HG02678 (cell line): ENCODE data around the gene CIITA.
A peak's percentile ranks its signal among the peaks of the same experiment; 100 is the strongest.

Experiments
- ATAC-seq: cut with Tn5 transposase; IDR thresholded peaks from one replicate; pipeline ENCODE4 v1.9.1; 2021; ENCODE audit warnings: mild to moderate bottlenecking, moderate library complexity; ENCODE audit not compliant: unreplicated experiment

The CIITA gene

DNA sequence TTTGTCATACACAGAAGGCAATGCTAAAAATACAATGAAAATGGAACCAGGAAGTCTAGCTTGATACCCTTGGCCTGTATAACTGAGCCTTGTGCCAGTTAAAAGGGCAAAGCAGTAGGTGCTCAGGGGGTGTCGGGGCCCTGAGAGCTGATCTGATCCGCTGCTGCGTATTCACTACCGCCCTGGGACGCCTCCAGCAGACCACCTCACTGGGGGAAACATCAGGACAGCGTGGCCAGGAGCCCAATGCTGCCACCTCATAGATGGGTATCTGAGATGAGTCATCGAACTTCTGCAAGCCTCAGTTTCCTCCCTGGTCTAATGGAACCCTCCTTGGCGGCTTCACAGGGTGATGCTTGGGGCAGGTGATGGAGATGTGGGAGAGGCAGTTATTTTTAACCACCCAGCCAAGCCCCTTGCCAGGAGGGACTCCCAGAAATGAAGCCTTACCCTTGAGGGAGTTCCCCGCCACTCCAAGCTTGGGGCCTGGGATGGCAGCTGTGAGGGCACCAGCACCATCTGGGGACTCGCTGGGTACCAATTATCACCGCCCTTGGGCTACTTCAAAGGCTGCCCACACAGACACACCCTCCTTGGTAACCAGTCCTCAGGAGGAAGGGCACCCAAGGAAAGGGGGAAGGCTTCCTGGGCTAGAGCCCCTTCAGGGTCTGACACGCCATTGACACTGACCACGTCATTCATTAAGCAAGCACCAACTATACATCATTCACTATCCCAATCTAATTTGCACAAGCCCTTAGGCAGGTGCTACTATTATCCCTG, 57.5 kb downstream of the CIITA start:
- no peak for ATAC-seq

DNA sequence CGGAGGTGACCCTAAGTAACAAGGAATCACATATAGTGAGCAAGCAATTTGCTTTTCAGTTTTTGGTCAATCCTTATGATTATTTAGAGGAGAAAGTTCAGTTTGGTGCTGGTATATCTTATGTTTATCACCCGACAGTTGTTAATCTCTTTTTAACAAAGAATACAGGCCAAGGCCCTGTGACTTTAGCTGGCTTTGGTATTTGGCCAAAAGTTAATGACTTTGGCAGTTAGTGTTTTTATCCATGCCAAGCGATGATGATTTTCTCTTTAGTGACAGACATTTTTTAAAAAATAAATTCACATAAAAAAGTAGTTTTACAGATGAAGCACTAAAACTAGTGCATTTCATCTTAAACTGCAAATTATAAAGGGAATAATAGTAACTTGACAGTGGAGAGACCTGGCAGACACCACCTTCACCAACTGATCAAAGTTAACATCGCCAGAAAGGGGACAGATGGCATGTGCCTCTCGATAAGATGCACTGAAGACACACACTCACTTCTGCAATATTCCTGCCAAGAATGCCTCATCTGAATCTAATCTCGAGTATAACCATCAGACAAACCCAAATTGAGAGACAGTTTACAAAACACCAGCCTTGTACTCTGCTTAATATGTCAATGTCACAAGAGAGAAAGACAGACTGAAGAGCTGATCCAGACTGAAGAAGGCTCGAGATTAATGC, 58.4 kb downstream of the CIITA start:
- no peak for ATAC-seq

DNA sequence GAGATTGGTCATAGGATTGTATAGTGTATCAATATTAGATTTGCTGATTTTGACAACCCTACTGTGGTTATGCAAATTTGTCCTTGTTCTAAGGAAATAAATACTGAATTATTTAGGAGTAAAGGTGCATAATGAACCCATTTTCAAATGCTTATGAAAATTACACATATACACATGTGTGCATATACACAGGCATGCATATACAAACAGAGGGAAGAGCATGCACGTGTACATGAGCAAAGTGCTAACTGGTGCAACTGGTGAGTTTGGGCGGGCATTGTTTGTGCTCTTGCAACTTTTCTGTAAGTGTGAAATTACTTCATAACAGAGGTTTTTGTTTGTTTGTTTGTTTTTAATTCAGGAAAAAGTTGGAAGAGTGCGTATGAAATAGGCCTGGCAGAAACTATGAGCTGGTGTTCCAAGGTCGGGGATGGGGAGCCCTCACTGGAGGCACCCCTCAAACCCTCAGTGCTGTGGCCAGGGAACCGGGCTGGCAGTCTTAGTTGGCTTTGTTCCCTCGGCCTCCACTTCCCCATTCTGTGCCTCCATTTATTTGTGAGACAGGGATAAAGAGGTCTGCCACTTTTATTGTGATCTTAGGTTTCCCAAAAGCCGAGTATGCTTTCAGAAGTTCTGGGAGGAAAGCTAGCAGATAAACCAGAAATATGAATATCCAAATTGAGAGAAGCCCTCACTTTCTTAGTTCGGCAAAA, 59.4 kb downstream of the CIITA start:
- ATAC-seq = no peak

DNA sequence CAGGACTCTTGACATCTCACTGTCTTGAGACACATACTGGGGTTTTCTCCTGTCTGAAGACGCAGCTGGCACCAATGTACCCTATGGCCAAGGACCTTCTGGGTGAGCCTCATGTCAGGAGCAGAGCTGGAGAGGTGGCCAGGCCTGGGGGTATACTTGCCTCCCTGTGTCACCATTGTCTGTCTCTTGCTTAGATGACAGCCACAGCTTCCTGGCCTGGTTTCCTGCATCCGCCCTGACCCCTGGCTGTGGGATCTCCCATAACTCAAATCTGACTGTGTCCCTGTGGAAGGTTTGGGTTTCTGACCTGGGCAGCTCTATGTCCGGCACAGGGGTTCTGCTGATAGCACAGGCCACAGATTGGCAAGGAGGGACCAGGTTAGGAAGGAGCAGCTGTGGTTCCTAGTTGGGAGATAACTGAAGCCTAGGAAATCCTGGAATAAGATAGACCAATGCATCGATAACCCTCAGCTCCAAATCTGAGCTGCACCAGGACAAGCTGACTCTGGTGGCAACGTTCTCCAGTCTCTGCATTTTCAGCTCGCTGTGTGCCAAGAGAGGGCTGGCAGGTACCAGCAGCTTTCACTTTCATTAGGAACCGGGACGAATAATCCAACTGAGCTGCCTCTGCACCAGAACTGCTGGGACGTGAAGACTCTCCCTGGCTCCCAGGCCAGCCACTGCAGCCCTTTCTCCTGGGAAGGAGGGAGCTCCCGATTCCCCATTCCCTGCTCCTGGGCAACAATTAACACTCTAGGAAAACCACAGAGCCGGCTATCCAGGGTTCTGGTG, 60.3 kb downstream of the CIITA start:
- no peak for ATAC-seq

DNA sequence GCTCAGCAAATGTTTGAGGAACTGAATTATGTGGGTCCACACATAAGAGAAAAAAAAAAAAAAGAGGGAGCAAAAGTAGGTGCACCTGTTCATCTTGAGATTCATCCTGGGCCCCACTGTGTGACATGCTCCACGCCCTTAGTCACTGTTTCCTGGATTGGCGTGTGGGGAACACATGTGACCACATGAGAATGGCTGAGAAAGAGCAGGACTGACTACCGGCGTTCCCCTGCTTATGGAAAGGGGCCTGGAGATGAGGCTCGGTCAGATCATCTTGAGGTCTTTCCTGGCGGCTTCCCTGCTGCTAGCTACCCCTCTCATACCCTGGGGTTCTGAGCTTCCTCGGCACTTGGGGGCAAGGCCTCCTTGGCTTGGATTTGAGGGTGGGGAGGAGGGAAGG, 61.3 kb downstream of the CIITA start:
- no peak for ATAC-seq

DNA sequence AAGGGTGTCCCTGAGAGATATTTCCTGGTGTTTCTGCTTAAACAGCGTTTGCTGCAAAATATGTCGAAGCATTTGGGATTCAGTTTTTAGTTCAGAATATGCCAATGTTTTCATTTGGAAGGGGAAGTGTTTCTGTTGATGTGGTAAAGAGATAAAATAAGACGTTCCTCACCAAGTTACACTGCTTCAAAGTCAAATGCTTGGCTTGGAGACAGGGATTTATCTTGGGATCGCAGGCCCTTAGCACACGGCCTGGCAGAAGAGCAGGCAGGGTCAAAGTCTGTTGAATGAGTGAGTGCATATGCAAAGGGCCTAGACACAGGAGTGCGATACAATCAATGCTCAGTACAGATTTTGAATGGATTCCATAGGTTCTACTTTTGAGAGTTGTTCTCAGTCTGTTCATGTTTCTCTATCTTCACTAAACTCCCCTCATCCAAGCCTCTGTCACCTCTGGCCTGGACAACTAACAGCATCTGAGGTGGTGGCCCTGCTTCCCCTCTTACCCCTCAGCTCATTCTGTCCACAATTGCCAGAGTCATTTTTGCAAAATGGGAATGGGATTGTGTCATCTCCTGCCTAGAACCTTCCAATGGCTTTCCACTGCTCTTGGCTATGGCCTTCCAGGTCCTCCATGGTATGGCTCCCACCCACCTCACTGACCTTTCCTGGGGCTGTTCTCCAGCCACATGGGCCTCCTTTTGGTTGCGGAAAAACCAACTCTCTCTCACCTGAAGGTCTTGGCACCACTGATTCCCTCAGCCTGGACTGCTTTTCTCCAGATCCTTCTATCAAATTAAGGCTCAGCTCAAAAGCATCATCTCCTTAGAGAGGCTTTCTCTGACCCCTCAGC, 62.0 kb downstream of the CIITA start:
- no peak for ATAC-seq

DNA sequence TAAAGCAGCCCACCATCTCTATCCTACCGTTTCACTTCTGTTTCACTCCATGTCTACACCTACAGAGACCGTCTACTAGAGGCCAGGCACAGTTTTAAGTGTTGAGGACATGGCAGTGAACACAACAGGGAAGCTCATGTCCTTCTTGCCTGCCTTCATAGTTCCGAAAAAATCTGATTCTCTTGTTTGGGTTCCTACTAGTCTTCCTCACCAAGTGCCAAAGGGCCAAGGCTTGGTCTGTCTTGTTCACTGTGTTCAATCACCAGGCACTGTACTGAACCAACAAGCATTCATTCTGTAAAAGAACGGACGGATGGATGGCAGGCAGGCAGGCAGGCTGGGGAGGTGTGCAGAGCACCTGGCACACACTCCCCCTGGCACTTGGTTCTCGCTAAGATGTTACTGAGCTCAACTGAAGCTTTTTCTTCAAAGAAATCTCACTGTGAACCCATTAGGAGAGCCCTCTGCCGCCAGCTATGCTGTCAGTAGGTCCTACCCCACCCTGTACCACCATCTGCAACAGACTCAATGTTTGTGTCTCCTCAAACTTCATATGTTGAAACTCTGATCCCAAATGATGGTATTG, 62.7 kb downstream of the CIITA start:
- ATAC-seq = no peak

DNA sequence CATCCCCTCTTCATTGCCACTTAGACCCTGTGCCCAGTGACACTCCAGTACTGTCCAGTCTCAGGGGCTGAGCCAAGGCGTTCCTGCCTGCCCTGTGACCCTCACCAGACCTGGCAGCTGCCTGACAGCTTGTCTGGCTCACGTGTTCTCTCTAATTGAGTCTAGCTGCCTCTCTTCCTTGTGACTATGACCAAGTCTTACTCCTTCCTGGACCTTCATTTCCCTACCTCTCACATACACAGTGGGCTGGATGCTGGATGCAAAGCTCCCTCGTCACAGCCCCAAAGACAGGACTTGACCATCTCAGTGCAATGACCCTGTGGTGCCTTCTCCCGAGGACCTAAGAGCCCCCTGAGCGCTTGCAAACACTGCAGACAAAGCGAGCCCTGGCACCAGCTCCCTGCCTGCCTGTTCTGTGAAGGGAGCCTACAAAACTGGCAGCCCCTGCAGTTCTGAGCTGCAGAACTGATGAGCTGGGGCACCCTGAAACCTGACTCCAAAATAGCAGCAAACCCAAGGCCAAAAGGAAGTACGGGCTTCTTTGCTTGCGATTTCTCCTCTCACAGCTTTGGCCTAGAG, 63.6 kb downstream of the CIITA start:
- no peak for ATAC-seq

DNA sequence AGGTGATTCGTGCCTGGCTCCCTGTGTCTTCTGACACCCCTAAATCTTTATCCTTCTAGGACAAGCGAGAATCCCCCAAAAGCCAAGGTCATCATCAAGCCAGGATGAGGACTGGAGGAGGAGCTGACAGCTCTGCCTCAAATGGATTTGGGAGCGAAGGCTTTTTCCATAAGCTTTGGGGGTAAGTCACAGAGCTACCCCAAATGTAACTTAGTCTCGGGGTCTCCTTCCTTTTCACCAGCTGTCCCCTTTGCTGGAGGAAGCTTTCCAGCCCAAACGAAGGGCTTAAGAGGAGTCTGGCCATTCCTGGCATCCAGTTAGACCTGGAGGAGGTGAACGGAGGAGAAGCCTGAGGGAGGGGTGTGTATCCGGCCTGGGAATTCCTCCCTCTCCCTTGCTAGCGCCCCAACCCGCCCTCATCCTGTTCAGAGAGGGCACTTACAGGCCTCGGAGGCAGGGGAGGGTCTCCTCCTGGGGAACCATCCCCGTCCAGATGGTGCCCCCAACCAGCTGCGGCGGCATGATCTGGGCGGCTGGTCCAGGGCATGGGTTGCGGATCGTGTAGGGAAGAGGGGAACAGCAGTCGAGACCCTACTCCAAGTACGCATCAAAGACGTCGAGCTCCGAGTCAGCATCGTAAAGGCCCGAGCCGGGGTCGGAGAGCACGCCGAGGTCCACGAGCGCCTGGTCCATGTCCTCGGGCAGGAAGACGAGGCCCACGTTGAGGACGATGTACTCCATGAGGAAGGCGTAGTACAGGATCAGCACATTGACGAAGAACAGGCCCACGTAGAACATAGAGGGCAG, 64.3 kb downstream of the CIITA start:
- ATAC-seq = no peak

DNA sequence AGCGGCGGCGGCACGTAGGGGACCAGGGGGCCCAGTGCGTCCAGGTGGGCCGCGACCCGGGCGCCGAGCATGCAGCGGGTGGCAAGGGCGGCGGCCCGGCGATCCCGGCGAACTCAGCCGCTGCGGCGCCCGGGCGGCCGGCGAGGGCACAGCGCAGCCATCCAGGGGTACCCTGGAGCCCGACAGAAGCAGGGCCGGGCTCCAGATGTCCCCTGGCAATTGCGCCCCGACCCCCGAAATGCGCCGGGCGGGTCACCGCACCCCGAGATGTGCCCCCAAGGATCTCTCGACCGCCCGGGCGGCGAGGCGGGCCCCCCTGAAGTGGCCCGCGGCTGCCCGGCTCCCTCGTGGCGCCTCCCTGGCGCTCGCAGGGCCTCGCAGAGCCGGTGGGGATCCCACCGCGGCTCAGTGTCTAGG, 64.9 kb downstream of the CIITA start:
- ATAC-seq = peak; percentile 3

DNA sequence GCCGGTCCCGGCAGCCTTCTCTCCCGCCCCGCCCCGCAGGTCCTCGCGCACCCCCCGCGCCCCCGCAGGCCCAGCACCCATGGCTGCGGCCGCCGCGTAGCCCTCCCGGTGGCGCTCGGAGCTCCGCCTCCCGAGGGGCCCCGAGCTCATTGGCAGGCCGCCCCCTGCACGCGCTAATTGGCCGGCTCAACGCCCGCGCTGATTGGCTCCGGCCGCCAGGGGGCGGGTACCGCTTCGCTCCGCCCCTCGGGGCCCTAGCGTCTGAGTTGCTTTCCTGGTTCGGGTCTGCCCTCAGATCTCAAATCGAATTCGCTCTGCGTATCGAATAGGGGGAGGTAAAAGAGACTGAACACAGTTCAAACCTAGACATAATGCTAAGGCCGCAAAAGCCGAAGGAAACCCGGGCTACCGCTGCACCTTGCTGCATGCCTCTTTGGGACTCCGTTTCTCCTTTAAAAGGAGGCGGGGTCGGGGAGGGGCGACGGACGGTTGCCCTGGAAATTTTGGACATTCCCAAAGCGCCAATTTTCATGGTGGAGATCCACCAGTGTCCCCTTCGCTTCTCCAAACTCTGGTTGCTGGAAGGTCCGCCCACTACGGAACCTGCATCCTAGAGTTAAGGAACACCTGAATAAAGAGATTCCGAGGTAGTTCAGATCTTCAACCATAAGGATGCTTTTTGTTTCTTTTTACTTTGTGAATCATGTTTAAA, 65.5 kb downstream of the CIITA start, which contains the start of gene DEXI:
Gene DEXI (minus strand): TSS at position 117 of the 712 bp plus-strand sequence. CDS start 463 bp downstream, outside the sequence.
- ATAC-seq = peak; percentile 67

DNA sequence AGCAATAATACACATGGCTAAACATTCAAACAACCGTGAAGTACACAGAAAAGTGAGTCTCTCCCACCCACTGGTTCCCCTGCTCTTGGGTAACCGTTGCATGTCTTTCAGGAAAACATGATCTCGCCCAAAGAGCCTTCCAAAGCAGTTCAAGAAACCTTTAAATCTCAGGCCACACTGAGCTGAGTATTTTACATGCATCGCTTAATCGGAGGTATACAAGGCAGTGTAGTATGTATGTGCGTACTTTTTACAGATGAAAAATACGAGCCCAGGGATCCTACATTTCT, 66.0 kb downstream of the CIITA start:
- no peak for ATAC-seq

DNA sequence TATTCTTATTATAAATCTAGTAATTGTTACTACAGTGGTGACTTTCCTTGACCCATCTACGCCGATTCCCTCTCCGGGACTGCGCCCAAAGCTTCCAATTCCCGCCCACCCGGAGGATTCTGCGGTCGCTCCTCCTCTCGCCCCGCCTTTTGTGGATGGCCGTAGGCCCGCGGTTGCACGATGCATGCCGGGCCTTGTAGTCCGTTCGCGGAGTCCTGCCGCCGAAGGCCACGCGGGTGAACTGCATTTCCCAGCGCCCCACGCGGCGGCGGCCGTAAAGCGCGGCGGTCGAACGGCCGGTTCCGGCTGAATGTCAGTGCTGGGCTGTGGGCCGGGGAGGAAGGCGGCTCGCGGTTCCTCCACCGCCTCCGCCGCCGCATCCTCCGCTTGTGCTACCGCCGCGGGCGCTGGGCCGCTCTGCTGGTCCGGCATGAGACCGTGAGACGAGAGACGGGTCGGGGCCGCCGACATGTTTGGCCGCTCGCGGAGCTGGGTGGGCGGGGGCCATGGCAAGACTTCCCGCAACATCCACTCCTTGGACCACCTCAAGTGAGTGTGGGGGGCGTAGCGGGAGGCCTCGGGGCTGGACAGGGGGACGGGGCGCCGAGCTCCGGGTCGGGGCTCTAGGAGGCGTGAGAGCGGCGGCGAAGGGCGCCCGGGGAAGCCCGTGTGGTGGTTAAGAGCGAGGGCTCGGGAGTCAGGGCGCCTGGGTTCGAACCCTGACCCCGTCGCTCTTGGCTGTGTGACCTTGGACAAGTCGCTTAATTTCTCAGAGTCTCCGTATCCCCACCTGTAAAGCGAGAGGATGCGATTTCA, 67.5 kb downstream of the CIITA start, which contains the start of gene CLEC16A:
Gene CLEC16A (plus strand): TSS at position 316 of the 816 bp plus-strand sequence. CDS start 154 bp downstream, at position 470.
- ATAC-seq = peak; percentile 71

DNA sequence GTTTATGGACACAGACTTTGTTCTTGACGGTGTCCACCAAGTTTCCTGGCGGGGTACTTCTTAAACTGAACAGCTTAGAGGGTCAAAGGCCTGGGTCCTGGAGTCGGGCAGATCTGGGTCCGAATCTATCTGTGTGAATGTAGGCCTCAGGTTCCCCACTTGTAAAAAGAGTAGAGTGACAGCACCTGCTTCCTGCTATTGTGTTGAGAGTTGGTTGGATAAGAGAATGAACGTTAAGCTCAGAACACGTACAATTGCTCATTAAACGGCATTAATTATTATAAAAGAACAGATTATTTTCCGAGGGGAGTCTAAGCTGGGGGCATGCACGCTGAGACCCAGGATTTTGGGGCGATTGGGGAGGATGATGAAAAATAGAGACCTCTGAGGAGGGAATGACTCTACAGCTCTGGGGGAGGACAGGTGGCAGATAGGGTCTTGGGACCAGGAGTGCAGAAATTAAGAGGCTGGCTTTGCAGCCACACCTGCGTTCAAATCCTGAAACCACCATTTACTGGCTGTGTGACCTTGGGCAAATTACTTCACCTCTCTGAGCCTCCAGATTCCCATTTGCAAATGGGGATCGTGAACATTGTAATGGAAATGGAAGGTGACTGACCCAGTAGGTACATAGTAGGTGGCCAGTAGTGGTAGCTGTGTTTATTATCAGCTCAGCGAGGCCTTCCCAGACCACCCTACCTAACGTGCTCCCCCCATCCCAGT, 68.2 kb downstream of the CIITA start:
- no peak for ATAC-seq

DNA sequence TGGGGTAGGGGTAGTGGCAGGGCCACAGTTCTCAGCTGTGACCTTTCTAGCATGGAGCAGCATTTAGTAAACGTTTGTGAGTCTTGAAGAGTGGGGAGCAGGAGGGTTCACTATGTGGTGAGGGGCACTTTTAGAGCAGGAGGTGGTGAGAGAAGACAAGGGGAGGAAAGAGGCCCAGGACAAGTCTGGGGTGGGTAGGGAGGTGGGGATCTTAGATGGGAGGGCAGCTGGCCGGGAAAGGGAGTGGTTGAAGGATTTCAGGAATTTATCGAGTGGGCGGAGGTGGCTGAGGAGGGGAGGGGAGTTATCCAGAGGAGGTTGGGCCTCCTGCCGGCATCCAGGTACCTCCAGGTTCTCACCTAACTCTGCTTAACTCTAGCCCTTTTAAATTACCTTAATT, 69.3 kb downstream of the CIITA start:
- no peak for ATAC-seq

DNA sequence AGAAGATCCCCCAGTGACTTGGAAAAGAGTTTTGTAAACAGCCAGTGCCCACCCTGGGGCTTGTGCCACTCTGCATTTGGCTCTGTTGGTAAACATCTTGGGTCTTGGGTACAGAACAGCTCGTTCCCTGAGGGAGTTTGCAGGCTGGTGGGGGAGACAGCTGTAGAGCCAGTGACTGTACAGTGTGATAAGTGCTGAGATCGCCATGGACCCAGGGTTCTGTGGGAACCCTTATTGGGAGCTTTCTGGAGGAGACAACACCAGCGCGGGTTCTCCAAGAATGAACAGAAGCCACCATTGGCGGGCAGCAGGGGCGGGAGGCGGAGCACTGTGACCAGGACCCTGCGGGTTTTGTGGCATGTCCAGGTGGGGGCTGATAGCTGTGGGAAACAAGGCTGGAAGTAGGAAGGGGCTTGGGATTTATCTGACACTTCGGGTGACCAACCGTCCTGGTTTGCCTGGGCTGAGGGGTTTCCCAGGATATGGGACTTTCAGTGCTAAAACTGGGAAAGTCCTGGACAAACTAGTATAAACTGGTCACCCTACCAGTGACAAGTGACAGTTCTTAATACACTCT, 70.3 kb downstream of the CIITA start:
- no peak for ATAC-seq
